Stimulated activated CD8-positive, alpha-beta memory T cell treated with anti-CD3 and anti-CD28 coated beads, Interleukin-15, amount 100 ng/mL, for 1 hour (primary cell): Measurements from ENCODE around the gene ERI3.

Experiments
- DNase-seq: peaks from one replicate; pipeline ENCODE4 v3.0.0-alpha.2; 2020; ENCODE audit warnings: low read depth

ERI3 gene

GRCh38 chr1:44200336-44200735, 154.7 kb downstream of the ERI3 start:
- no peak for DNase-seq

GRCh38 chr1:44174630-44175029, 180.4 kb downstream of the ERI3 start:
- no peak for DNase-seq
